GM19463 (cell line): ENCODE data around the gene RNF144A.
A peak's percentile ranks its signal among the peaks of the same experiment; 100 is the strongest.
"Not testable (repeated sequence)": the region's sequence is repeated elsewhere in the genome, so short reads cannot be mapped to it uniquely, and the experiment has no call there.

ENCODE experiments used
- ATAC-seq: cut with Tn5 transposase; IDR thresholded peaks from one replicate; pipeline ENCODE4 v1.9.1; 2021; ENCODE audit warnings: mild to moderate bottlenecking, moderate library complexity; ENCODE audit not compliant: unreplicated experiment

Gene RNF144A, protein sequence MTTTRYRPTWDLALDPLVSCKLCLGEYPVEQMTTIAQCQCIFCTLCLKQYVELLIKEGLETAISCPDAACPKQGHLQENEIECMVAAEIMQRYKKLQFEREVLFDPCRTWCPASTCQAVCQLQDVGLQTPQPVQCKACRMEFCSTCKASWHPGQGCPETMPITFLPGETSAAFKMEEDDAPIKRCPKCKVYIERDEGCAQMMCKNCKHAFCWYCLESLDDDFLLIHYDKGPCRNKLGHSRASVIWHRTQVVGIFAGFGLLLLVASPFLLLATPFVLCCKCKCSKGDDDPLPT

GRCh38 chr2:6917071-6917760 is at the start of gene RNF144A:
Gene RNF144A (plus strand): TSS chr2:6917412. CDS start chr2:6996927, 79,515 bp downstream.
- peak; percentile 85 for ATAC-seq

- ATAC-seq: peak; percentile 62
Measured at GRCh38 chr2:6872394-6872793, 44.8 kb upstream of the RNF144A start.

DNA sequence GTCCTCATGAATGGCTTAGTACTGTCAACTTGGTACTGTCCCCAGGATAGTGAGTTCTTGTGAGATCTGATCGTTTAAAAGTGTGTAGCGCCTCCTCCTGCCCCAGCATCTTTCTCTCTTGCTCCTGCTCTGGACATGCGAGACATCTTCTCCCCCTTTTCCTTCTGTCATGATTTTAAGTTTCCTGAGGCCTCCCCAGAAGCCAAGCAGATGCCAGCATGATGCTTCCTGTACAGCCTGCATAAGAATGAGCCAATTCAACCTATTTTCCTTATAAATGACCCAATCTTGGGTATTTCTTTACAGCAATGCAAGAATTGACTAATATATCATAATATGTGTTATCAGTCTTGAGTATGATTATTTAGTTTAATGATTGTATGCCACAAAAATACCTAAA is 43.2 kb upstream of the RNF144A start:
- ATAC-seq: no peak

- ATAC-seq: no peak
Measured at GRCh38 chr2:6876309-6876708, 40.9 kb upstream of the RNF144A start.

DNA sequence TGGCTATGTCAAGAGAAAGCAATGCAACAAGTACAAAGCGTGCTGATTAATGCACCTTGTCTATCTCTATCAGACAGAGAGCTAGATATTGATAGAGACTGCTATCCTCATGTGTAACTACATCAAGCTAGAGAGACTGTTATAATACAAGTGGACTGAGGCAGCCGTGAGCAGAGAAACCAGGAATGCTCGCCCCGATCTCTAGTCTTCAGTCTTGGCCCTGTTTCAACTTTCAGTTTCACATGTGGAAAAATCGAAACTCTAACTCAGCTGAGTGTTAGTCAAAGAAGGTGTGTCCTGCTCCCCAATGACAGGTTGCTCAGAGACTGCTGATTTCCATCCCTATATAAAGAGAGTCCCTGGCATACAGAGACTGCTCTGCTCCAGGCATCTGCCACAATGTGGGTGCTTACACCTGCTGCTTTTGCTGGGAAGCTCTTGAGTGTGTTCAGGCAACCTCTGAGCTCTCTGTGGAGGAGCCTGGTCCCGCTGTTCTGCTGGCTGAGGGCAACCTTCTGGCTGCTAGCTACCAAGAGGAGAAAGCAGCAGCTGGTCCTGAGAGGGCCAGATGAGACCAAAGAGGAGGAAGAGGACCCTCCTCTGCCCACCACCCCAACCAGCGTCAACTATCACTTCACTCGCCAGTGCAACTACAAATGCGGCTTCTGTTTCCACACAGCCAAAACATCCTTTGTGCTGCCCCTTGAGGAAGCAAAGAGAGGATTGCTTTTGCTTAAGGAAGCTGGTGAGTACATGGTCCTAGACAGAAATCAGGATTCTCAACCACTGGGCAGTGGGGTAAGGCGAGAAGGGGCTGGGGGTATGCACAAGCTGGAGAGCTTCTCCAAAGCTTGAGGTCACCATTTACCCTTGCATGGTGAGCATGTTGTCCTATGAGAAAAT is 39.6 kb upstream of the RNF144A start, which contains the start of gene RSAD2:
RSAD2 (plus strand) TSS at position 376 of the 903 bp plus-strand sequence; CDS start at position 400, 24 bp downstream.
- ATAC-seq: peak; percentile 86

- no peak for ATAC-seq
Measured at GRCh38 chr2:6878549-6878948, 38.7 kb upstream of the RNF144A start.

DNA sequence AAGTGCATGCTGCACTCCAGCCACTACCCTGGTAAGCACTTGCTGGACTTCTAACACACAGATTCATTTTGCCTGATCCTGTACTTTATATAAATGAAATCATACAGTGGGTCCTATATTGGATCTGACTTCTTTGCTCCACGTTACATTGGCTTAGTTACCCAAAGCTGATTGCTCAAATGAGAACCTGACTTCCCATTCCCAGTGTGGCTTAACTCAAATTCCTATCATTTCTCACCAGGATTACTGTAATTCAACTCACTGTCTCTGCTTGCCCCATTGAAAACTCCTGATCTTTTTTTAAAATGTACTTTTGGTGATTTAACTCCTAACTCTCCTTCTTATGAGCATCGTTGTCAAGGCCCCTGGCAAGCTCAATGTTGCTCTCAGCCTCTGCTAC is 38.2 kb upstream of the RNF144A start:
- ATAC-seq: no peak

DNA sequence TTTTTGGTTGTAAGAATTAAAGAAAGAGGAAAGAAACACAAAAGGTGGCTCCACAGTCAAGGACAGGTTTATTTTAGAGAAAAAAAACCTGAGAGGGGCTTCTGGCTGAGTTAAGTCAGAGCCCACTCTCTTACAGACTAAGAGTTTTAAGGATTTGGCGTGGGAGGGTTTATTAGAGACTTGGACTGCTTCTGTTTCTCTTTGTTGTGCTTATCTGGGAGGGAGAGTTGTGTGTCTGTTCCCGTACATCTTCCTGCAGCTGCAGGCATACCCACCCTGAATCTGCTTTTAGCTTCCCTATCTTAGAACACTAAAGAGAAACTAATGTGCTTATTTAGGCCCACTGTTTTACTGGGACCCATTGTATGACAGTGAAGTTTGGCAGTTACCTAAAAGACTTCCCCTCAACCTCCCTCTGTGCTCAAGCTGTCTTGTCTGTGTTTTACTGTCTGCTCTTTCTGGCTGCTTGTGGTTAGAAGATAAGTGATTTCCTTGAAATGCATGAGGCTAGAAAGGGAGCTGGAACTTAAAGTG is 36.9 kb upstream of the RNF144A start:
- ATAC-seq: no peak

DNA sequence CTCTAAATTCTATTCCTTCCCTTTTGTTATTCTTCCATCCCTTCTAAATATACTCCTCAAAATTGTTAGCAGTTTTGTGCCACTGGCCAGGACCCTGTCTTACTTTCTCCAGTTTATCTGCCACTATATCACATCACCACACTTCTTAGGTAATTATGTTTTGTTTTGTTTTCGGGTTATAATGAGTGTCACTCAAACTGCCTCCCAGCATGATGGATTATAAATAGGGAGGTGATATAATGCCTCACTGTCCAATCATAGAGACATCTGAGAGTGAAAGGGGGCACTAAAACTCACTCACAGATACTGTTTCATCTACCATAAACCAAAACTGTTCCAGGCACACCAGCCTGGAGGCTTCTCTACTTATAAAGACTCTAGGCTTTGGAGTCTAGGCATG is 36.2 kb upstream of the RNF144A start:
- no peak for ATAC-seq

- no peak for ATAC-seq
Measured at GRCh38 chr2:6881516-6881915, 35.7 kb upstream of the RNF144A start.

GRCh38 chr2:6883448-6884122 is 33.6 kb upstream of the RNF144A start:
- ATAC-seq: no peak

GRCh38 chr2:6885551-6885950 is 31.7 kb upstream of the RNF144A start:
- ATAC-seq: no peak

DNA sequence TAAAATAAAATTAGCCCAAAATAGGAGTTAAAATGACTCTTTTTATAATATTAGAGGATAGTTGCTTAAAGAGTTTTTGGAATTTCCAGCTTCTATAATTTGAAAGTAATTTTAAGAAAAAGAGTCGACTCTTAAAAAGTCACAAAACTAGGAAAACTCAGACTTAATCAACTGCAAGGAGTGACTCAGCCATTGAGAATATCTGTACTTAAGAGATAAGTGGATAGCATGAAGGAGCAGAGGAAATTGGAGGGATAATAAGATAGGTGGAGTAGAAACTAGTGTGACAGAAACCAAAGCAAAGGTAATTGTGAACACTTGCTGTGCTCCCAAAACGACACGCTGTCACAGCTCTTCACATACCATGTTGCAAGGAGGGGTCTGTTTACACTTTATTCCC is 31.2 kb upstream of the RNF144A start:
- no peak for ATAC-seq

GRCh38 chr2:6887751-6888192 is 29.4 kb upstream of the RNF144A start:
- no peak for ATAC-seq

DNA sequence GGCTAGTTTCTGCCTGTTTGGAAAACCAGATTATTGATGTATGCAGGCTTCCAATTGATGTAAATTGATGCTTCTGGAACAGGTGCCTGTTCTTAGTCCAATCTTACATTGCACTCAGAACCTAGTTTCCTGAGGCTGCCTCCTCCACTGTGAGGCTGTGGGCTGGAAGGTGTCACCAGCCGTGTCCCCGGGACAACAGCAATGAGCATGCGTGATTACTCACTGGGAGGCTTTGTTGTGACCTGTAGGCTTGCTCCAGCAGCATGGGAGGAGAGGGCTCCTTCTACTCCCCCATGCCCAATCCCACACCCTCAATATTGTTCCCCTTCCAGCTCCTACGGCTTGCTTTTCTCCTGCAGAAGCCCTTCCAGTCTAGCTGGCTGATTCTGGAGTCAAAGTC is 28.5 kb upstream of the RNF144A start:
- ATAC-seq: no peak

DNA sequence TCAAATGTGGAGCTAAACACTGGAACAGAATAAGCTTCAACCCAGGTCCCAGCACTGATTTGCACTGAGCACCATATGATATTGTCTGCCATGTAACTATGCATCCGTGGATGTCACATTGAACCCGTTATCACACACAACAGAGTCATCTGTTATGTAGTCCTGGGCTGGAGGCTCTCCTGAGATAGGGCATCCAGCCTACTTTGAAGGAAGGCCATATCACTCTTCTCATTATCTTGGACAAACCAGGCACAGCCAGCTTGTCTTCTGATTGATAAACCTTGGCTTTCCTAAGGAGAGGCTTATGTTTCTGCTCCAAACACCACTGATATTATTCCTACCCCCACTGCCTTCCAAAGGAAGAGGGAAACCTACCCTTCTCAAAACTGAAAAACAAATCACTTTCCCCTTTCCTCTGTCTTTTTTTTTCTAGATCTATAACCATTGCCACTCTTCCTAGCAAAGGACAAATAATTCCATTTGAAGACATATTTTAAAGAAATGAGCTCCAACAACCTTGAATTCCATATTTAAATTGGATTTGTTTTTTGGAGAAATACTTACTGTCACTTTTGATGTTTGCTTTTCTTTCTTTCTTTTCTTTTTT is 23.2 kb upstream of the RNF144A start:
- ATAC-seq: no peak

- no peak for ATAC-seq
Measured at GRCh38 chr2:6896930-6897759, 20.1 kb upstream of the RNF144A start.

GRCh38 chr2:6902581-6902980 is 14.6 kb upstream of the RNF144A start:
- ATAC-seq: not testable (repeated sequence)

DNA sequence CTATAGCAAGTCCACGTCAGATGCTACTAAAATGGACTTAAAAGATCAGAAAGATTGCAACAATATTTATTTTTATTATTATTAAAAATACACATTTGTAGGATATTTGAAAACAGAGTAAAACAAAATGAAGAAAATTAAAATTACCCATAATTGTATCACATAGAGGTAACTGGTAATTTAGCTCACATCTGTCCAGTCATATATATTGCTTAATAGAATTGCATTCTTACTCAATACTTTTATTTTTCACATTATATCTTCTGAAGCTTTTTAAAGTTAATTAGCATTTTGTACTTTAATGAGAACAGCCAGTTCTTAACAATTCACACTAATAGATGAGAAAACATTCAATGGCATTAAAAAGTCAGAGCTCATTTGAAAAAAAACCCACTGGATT is 11.5 kb upstream of the RNF144A start:
- no peak for ATAC-seq
